Kidney (tissue), 14 donors: ENCODE data around the gene TSACC. TPM values are rescaled to one million over a fixed set of nuclear protein-coding genes. Genes with fewer than 3 reads are reported as not detected.
"Not testable (repeated sequence)": the region's sequence is repeated elsewhere in the genome, so short reads cannot be mapped to it uniquely, and the experiment has no call there.

Experiments used
- DNase-seq, 5 donors: peaks; one replicate each; pipeline ENCODE4 v3.0.0-alpha.2; 2013 to 2020
- FAIRE-seq: peaks from 2 replicates; lab custom pipeline; 2012; peaks lifted over from hg19 to GRCh38; lab: Jason Lieb, UNC
- H3K27ac ChIP-seq, 2 donors: one replicate each; pipeline ENCODE4 v1.7.0; 2013; ENCODE audit warnings: low read depth in 2 of 2, low read length in 2 of 2, inconsistent platforms in 1 of 2
- H3K27me3 ChIP-seq: one replicate; pipeline ENCODE4 v1.7.1; 2013; ENCODE audit warnings: low read length, inconsistent platforms; ENCODE audit not compliant: control insufficient read depth, insufficient read depth
- H3K36me3 ChIP-seq, 3 donors: one replicate each; pipeline versions ENCODE4 v1.7.0 to v1.7.1; 2013; ENCODE audit warnings: low read length in 3 of 3, control low read depth in 1 of 3, inconsistent platforms in 1 of 3; ENCODE audit not compliant: insufficient read depth in 3 of 3, control insufficient read depth in 2 of 3
- H3K4me1 ChIP-seq, 3 donors: one replicate each; pipeline versions ENCODE4 v1.7.0 to v1.7.1; 2013; ENCODE audit warnings: low read length in 3 of 3, inconsistent platforms in 1 of 3, low read depth in 1 of 3; ENCODE audit not compliant: control insufficient read depth in 2 of 3, insufficient read depth in 2 of 3
- H3K4me3 ChIP-seq, 3 donors: one replicate each; pipeline versions ENCODE4 v1.7.0 to v1.8.1; 2013; ENCODE audit warnings: low read length in 3 of 3, control low read depth in 1 of 3, inconsistent platforms in 1 of 3
- H3K9ac ChIP-seq, 3 donors: one replicate each; pipeline versions ENCODE4 v1.7.0 to v1.7.1; 2013; ENCODE audit warnings: low read length in 3 of 3, control low read depth in 1 of 3, inconsistent platforms in 1 of 3
- H3K9me3 ChIP-seq, 3 donors: one replicate each; pipeline versions ENCODE4 v1.7.0 to v1.7.1; 2013; ENCODE audit warnings: low read length in 3 of 3, control low read depth in 1 of 3, inconsistent platforms in 1 of 3; ENCODE audit not compliant: control insufficient read depth in 2 of 3, insufficient read depth in 1 of 3
- intact Hi-C: fragments of 100-400 bp; cut with DNase I; formaldehyde crosslinking; loops from one replicate; pipeline ENCODE4 v1.11.1; 2022
- polyA plus RNA-seq: library from polyadenylated mRNA; stranded (reverse); fragments of 350-450 nt; fragmentation: Illumina TruSeq; extraction: RNeasy Lipid Tissue Mini Kit (QIAGEN cat#74804); gene quantifications from one replicate; pipeline ENCODE4 v1.2.3, GENCODE V29; 2014; ENCODE audit warnings: low read depth, low replicate concordance; ENCODE audit not compliant: insufficient read depth
- total RNA-seq: library from RNA; stranded (reverse); fragmentation: NEBNext Ultra II Directional; extraction: Animal tissue kit (Norgen Biotek cat#: 25700); gene quantifications from one replicate; pipeline ENCODE4 v1.2.1, GENCODE V29; 2021
- TF ChIP-seq, protein P1 (sequence below): IDR thresholded peaks from 3 replicates; pipeline ENCODE4 v1.5.1; 2012; ENCODE audit warnings: mild to moderate bottlenecking, moderate library complexity, borderline replicate concordance; ENCODE audit not compliant: insufficient read depth; ENCODE audit errors: extremely low read depth
- donor health status: control.
- donor health status: control.
- donor health status: control.
- donor health status: control.
- donor health status: control.
- donor health status: DM: yes; HTN: yes; CAD: no.
- donor health status: Normal renal cell carcinoma (clear cell type).

TSACC gene
- total and polyA plus RNA-seq, 2 donors from 2014 or later, result 1.1 TPM; not detected in 1

DNA sequence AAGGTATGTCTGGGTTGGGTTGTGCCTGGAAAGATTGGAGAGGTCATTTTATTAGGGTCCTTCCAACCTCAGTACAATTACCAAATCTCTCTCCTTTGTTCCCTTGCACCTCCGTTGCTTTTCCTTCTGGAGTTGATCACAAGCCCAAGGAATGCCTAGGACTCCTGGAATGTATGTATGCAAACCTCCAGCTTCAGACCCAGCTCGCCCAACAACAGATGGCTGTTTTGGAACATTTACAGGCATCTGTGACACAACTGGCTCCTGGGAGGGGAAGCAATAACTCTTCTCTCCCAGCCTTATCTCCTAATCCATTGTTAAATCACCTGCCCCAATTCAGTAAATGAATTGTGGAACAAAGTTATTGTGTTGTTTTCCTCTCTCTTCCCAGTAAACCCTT lies 8.3 kb downstream of the TSACC start:
- no peak for FAIRE-seq
- Histone ChIP-seq H3K36me3 (no peaks in the 10 kb centered on the region), H3K4me1 (no peaks in the 10 kb centered on the region), H3K9me3 (no peaks in the 10 kb centered on the region), H3K27ac (no peak overlapping the region), H3K4me3 (no peak overlapping the region), H3K27me3 (no peaks in the 10 kb centered on the region), H3K9ac (no peak overlapping the region)
- DNase-seq, result no peak
- TF ChIP-seq, protein P1, sequence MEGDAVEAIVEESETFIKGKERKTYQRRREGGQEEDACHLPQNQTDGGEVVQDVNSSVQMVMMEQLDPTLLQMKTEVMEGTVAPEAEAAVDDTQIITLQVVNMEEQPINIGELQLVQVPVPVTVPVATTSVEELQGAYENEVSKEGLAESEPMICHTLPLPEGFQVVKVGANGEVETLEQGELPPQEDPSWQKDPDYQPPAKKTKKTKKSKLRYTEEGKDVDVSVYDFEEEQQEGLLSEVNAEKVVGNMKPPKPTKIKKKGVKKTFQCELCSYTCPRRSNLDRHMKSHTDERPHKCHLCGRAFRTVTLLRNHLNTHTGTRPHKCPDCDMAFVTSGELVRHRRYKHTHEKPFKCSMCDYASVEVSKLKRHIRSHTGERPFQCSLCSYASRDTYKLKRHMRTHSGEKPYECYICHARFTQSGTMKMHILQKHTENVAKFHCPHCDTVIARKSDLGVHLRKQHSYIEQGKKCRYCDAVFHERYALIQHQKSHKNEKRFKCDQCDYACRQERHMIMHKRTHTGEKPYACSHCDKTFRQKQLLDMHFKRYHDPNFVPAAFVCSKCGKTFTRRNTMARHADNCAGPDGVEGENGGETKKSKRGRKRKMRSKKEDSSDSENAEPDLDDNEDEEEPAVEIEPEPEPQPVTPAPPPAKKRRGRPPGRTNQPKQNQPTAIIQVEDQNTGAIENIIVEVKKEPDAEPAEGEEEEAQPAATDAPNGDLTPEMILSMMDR, result no peak
- intact Hi-C loops, result no loop called here

DNA sequence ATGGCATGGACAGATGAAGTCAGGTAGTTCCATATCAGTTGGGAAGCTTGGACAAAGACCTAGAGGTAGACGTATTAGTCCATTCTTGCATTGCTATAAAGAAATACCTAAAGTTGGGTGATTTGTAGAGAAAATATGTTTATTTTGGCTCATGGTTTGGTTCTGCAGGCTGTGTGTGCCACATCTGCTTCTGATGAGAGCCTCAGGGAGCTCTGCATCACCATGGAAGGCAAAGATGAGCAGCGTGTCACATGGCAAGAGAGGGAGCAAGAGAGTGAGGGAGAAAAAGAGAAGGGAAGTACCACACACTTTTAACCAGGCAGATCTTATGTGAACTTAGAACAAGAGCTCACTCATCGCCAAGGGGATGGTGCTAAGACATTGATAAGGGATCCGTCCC lies 9.0 kb downstream of the TSACC start:
- no peaks in the 10 kb centered on the region for H3K27me3 ChIP-seq
- H3K4me1 ChIP-seq, result no peaks in the 10 kb centered on the region
- DNase-seq (no peak), FAIRE-seq (no peak)
- no peak overlapping the region for H3K9ac ChIP-seq
- H3K36me3 ChIP-seq, result no peaks in the 10 kb centered on the region
- H3K9me3 ChIP-seq, result no peaks in the 10 kb centered on the region
- TF ChIP-seq, protein P1, result no peak
- intact Hi-C loops, result no loop called here
- H3K4me3 ChIP-seq, result no peak overlapping the region
- no peak overlapping the region for H3K27ac ChIP-seq

DNA sequence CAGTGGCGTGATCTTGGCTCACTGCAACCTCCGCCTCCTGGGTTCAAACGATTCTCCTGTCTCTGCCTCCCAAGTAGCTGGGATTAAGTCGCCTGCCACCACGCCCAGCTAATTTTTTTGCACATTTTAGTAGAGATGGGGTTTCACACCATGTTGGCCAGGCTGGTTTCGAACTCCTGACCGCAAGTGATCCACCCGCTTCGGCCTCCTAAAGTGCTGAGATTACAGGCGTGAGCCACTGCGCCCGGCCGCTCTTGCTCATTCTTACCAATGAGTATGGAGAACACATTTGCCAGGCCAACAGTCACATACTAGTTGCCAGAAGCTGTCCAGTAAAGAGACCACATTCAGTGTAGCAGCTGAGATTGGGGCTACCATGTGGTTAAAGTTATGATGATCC lies 14.2 kb downstream of the TSACC start:
- DNase-seq, intact Hi-C loops, FAIRE-seq: not testable (repeated sequence)

DNA sequence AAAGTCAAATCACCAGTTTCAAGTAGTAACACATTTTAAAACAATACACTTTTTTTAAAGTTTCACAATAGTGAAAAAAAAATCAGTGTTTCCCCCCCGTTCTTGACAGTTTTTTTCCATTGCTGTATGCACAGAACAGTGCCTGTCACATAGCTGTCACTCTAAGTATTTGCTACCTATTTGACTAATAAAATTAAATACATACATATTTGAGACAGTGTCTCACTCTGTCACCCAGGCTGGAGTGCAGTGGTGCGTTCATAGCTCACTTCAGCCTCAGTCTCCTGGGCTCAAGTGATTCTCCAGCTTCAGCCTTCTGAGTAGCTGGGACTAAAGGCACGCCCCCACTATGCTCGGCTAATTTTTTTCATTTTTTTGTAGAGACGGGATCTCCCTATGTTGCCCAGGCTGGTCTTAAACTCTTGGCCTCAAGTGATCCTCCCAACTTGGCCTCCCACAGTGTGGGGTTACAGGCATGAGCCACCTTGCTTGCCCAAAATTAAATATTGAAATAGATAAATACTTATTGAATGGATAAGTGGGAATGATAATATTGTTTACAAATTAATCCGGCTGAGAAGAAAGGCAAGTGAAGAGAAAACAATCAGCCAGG lies 18.0 kb downstream of the TSACC start:
- FAIRE-seq (no peak), DNase-seq (no peak)
- H3K4me1 ChIP-seq, result peaks cover 0 to 5% (median 0%) of the 10 kb centered on the region in 3 donors
- H3K9me3 ChIP-seq, result no peaks in the 10 kb centered on the region
- TF ChIP-seq, protein P1, result no peak
- no peak overlapping the region for H3K27ac ChIP-seq
- H3K9ac ChIP-seq, result no peak overlapping the region
- intact Hi-C loops, result no loop called here
- H3K36me3 ChIP-seq, result no peaks in the 10 kb centered on the region
- H3K27me3 ChIP-seq, result no peaks in the 10 kb centered on the region
- no peak overlapping the region for H3K4me3 ChIP-seq

More for the DNA sequence above, 14.2 kb downstream of the TSACC start:
- not testable (repeated sequence) for H3K27me3 ChIP-seq, H3K27ac ChIP-seq, H3K4me1 ChIP-seq, H3K9me3 ChIP-seq, H3K9ac ChIP-seq, H3K4me3 ChIP-seq, H3K36me3 ChIP-seq
